GM21786 (cell line): ENCODE measurements around the gene AADACL2.

Experiments
- ATAC-seq: cut with Tn5 transposase; IDR thresholded peaks from one replicate; pipeline ENCODE4 v1.9.1; 2021; ENCODE audit not compliant: unreplicated experiment

AADACL2 gene

GRCh38 chr3:151798466-151798865 lies 64.7 kb downstream of the AADACL2 start:
- ATAC-seq: no peak

- no peak for ATAC-seq
Observed at GRCh38 chr3:151800431-151800830, 66.7 kb downstream of the AADACL2 start.

GRCh38 chr3:151804267-151804666 lies 70.5 kb downstream of the AADACL2 start:
- no peak for ATAC-seq

GRCh38 chr3:151806838-151807237 lies 73.1 kb downstream of the AADACL2 start:
- ATAC-seq: no peak
